ENCODE data around the gene TRMT61A. TPM values are rescaled to one million over a fixed set of nuclear protein-coding genes. Genes with fewer than 3 reads are reported as not detected.

TRMT61A gene
- total RNA-seq, 2 donors from 2014 or later, result 19.6 to 40.4 TPM

DNA sequence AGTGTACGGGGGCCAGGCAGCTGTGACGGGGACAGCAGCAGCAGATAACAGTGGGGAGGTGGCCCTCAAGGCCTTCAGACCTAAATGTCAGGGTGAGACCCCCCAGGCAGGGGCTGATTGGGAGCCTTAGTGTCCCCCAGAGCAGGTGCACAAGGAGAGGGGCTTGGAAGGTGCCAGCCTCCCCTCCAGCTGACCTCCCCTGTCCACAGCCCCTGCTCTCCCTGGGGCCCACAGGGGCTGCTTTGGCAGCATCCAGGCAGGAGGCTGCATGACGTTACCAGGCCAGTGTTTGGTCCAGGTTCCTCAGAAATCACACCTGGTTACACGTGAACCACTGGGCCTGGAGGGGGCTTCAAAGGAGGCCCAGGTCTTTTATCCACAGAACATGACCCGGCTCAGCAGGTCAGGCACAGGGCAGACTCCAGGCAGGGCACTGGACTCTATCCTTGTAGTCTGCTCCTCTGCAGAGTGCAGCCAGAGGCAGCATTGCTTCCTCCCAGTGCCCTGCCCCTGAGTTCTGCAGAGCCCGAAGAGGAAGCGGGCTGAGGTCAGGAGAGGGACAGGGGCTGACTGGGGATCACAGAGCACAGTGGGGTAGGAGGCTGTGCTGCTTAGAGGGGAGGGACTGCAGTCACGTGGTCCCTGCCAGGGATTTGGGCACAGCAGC is 2.6 kb upstream of the TRMT61A start:
- WGBS, result 67% methylated on average over 8 of the region's 8 CpGs
- H3K4me3 ChIP-seq, result no peak overlapping the region
- no peaks in the 10 kb centered on the region for H3K9me3 ChIP-seq
- H3K27ac ChIP-seq, result peak overlapping the region; percentile 84 to 92
- no peaks in the 10 kb centered on the region for H3K36me3 ChIP-seq
- intact Hi-C loops (cut with DNase I), result no loop called here
- peaks cover 40% of the 10 kb centered on the region for H3K4me1 ChIP-seq (replicated peaks)
- DNase-seq (ENCODE audit: low spot score), result no peak
- H3K27me3 ChIP-seq (replicated peaks; ENCODE audit: insufficient read depth), result no peaks in the 10 kb centered on the region
- TF ChIP-seq POLR2AphosphoS5 (IDR thresholded peaks at IDR 0.05), result no peak
- TF ChIP-seq POLR2A (IDR thresholded peaks at IDR 0.05), result no peak
- TF ChIP-seq, protein P1, sequence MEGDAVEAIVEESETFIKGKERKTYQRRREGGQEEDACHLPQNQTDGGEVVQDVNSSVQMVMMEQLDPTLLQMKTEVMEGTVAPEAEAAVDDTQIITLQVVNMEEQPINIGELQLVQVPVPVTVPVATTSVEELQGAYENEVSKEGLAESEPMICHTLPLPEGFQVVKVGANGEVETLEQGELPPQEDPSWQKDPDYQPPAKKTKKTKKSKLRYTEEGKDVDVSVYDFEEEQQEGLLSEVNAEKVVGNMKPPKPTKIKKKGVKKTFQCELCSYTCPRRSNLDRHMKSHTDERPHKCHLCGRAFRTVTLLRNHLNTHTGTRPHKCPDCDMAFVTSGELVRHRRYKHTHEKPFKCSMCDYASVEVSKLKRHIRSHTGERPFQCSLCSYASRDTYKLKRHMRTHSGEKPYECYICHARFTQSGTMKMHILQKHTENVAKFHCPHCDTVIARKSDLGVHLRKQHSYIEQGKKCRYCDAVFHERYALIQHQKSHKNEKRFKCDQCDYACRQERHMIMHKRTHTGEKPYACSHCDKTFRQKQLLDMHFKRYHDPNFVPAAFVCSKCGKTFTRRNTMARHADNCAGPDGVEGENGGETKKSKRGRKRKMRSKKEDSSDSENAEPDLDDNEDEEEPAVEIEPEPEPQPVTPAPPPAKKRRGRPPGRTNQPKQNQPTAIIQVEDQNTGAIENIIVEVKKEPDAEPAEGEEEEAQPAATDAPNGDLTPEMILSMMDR (IDR thresholded peaks at IDR 0.05), result no peak

DNA sequence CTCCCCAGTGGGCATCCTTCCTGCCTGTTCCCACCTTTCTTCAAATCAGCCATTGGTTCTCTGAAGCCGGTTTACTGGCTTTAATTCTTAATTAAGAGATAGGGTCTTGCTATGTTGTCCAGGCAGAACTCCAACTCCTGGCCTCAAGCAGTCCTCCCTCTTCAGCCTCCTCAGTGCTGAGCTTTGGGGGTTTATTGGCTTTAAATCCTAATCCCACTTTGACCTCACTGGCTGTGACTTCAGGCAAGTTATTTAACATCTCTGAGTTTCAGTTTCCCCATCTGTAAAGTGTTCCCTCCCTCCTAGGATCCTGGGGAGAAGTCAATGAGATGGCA is 2.1 kb upstream of the TRMT61A start:
- 100% methylated on average over 1 of the region's 1 CpG for WGBS
- Histone ChIP-seq H3K36me3 (no peaks in the 10 kb centered on the region), H3K27me3 (replicated peaks; ENCODE audit: insufficient read depth) (no peaks in the 10 kb centered on the region), H3K27ac (peak overlapping the region; percentile 84 to 92), H3K4me3 (no peak overlapping the region), H3K4me1 (replicated peaks) (peaks cover 40% of the 10 kb centered on the region), H3K9me3 (no peaks in the 10 kb centered on the region)
- intact Hi-C loops (cut with DNase I), result no loop called here
- TF ChIP-seq, protein P1 (IDR thresholded peaks at IDR 0.05), result no peak
- no peak for DNase-seq (ENCODE audit: low spot score)

DNA sequence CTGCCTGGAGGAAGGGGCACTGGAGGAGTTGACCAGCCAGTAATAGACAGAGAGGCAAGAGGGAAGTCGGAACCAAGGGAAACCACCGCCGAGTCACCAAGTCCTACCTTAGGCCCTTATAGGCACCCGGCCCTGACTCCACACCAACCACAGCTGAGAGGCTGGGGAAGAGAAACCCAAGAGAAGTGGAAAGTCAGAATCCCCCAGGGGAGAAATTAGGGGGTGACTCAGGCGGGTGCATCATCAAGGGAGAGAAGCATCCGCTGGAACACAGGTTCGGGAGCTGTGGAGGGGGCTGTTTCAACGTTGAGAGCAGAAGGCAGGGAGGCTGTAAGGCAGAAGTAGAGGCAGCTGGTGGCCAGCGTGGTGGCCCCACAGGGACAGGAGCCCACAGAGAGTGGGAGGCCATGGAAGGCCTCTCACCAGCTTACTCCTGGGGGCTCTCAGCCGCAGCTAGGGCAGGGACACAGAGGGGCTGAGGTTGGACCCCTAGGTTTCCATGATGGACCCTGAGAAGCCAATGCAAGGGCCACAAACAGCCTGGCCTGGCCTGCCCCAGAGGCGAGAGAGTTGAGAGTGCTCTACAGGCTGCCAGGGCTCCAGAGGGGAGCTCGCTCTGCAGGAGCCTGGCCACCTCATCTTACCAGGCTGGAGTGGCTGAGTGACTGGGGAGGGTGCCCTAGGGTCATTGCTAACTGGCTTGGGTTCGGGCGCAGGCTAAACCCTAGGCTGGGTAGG is 1.4 kb upstream of the TRMT61A start:
- intact Hi-C loops (cut with DNase I), result no loop called here
- Histone ChIP-seq H3K27ac (peak overlapping the region; percentile 84 to 92), H3K4me1 (replicated peaks) (peaks cover 40% of the 10 kb centered on the region), H3K9me3 (no peaks in the 10 kb centered on the region), H3K27me3 (replicated peaks; ENCODE audit: insufficient read depth) (no peaks in the 10 kb centered on the region), H3K36me3 (no peaks in the 10 kb centered on the region), H3K4me3 (no peak overlapping the region)
- 78% methylated on average over 14 of the region's 14 CpGs for WGBS
- TF ChIP-seq, protein P1 (IDR thresholded peaks at IDR 0.05), result no peak
- no peak for TF ChIP-seq POLR2A (IDR thresholded peaks at IDR 0.05)
- no peak for DNase-seq (ENCODE audit: low spot score)

DNA sequence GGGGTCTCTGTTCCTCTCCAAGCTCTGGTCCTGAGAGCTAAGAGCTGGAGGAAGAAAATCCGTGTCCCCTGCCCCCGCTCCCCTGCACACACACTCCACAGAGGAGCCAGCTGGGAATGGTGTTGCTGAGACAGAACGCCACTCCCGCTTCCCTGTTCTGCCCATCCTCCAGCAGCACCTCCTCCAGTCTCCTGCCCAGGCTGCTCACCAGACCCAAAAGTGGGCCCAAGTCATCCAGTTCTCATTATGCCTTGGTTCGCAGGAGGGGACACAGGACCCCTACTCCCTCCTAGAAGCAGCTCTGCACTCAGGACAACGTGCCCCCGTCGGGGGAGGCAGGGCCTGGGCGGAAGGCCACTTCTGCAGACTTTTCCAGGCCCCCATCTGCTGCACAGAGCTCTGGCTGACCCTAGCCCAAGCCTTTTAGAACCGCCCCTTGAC is 830 bp upstream of the TRMT61A start:
- Histone ChIP-seq H3K4me1 (replicated peaks) (peaks cover 36% of the 10 kb centered on the region), H3K27me3 (replicated peaks; ENCODE audit: insufficient read depth) (no peaks in the 10 kb centered on the region), H3K27ac (peak overlapping the region; percentile 84 to 92), H3K36me3 (no peaks in the 10 kb centered on the region), H3K4me3 (peak overlapping the region; percentile 85 to 97), H3K9me3 (no peaks in the 10 kb centered on the region)
- intact Hi-C loops (cut with DNase I), result no loop called here
- 45% methylated on average over 10 of the region's 10 CpGs for WGBS
- DNase-seq (ENCODE audit: low spot score), result no peak
- TF ChIP-seq, protein P1 (IDR thresholded peaks at IDR 0.05), result no peak
- TF ChIP-seq POLR2A (IDR thresholded peaks at IDR 0.05) (no peak), POLR2AphosphoS5 (IDR thresholded peaks at IDR 0.05) (no peak)

All from prostate gland (tissue), 2 donors.